Measurements from ENCODE around the gene FAM229A. TPM values are rescaled to one million over a fixed set of nuclear protein-coding genes. Genes with fewer than 3 reads are reported as not detected.

FAM229A gene
- total RNA-seq, 4 donors from 2014 or later, result 2.0 to 19.2 (median 6.9) TPM

- TF ChIP-seq CTCF (IDR thresholded peaks at IDR 0.05; ENCODE audit: low read depth), result no peak
Measured at GRCh38 chr1:32399843-32400242, 37.6 kb upstream of the FAM229A start.

- no peak for TF ChIP-seq CTCF (IDR thresholded peaks at IDR 0.05; ENCODE audit: low read depth)
Measured at GRCh38 chr1:32398401-32398800, 36.1 kb upstream of the FAM229A start.

- TF ChIP-seq CTCF (IDR thresholded peaks at IDR 0.05; ENCODE audit: low read depth), result no peak
Measured at GRCh38 chr1:32394890-32395432, 32.7 kb upstream of the FAM229A start.

GRCh38 chr1:32394141-32394889, 32.0 kb upstream of the FAM229A start, which contains the start of gene BSDC1:
Gene BSDC1, minus strand, starts transcription at chr1:32394441. Its CDS starts 27 bp downstream, at chr1:32394414.
- no peak for TF ChIP-seq CTCF (IDR thresholded peaks at IDR 0.05; ENCODE audit: low read depth)

- TF ChIP-seq CTCF (IDR thresholded peaks at IDR 0.05; ENCODE audit: low read depth), result no peak
Measured at GRCh38 chr1:32393832-32394140, 31.5 kb upstream of the FAM229A start.

- TF ChIP-seq CTCF (IDR thresholded peaks at IDR 0.05; ENCODE audit: low read depth), result no peak
Measured at GRCh38 chr1:32393136-32393535, 30.9 kb upstream of the FAM229A start.

GRCh38 chr1:32392325-32392724, 30.0 kb upstream of the FAM229A start:
- TF ChIP-seq CTCF (IDR thresholded peaks at IDR 0.05; ENCODE audit: low read depth), result no peak

All from subcutaneous adipose tissue (tissue), 4 donors.